ENCODE measurements around the gene RASGRF1.
"Not testable (repeated sequence)": the region's sequence is repeated elsewhere in the genome, so short reads cannot be mapped to it uniquely, and the experiment has no call there.

Gene RASGRF1

DNA sequence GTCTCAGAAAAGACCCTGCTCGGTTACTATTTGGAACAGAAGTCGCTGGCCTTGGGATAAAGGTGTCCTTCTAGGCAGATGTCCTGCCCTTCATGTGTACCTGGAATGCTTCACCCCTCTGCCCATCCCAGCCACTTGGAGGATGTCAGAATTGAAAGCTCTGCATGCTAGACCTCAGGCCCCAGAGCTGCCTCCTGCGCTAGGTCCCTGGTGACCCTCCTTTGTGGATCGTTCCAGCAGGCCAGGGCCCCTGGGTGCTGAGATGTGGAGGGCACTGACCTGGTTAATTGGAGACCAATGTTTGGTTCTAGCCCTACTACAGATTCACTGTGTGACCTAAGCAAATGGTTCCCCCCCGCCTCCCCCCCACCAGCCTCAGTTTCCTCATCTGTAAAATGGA lies 143.1 kb downstream of the RASGRF1 start:
- DNase-seq, result no peak

DNA sequence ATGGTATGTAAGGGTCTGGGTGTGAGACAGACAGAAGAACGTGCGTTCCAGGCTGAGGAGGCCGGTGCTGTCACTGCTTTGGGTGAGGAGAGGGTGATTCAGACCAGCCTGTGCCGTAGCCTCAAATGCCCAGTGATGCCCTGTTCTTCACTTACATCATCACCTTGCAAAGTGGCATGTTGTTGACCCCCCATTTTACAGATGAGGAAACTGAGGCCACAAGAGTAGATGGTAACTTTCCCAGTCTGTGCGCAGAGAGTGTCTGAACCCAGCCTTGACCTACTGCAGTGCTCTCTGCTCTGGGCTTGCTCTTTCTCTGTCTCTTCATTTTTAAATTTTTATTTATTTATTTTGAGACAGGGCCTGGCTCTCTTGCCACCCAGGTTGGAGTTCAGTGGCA lies 144.1 kb downstream of the RASGRF1 start:
- no peak for DNase-seq

DNA sequence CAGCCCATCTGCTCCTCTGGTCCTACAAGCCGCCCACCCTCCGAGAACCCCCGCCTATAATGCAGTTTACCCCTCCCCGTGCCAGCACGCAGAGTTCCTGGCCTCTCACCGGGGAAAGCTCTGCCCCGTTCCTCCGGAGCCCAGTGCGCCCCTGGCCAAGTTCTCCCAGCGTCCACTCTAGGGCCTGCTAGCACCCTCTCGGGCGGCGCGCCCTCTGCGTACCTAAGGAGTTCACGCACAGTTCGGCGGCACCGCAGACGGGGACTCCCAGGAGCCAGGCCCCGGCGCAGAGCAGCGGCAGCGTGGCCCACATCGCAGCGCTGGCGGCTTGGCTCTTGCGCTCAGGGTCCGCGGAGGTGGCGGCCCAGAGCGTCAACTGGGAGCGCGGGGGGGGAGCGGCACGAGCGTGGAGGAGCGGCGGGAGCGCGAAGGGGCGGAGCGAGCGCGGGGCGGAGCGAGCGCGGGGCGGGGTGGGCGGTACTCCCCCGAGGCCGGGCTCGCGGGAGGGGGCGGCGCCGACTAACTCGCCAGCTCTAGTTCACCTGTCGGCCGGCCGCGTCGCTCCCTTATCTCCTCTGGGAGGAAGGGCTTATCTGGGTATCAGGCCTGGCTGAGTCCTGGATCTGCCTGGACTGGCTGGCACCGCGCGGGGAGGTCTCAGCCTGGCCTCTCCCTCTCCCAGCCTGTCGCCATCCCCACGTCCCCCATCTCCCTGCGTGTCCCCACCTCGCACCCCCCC lies 145.7 kb downstream of the RASGRF1 start, which contains the start of gene CTSH:
Gene CTSH, minus strand, starts transcription at position 378 of the 739 bp plus-strand sequence. Its CDS starts 65 bp downstream, at position 313.
- peak; percentile 73 for DNase-seq

DNA sequence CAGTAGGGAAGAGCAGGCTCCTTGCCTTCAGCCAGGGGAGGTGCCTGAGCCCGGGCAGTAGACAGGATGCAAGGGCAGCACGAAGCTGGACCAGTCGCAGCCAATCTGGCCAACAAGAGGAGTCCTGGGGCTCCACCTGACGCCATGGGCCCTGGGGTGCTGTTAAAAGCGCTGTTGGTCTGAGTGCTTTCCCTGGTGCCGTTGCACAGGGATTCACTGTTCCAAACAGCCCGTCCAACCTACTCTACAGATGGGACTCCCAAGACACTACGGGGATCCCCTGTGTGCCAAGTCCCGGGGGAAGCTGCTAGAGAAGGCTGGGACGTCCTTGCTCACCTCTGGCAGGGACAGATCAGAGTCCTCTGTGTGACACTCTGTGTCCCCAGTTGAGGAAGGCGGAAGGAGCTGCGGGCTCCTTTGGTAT lies 146.4 kb downstream of the RASGRF1 start:
- DNase-seq, result no peak

DNA sequence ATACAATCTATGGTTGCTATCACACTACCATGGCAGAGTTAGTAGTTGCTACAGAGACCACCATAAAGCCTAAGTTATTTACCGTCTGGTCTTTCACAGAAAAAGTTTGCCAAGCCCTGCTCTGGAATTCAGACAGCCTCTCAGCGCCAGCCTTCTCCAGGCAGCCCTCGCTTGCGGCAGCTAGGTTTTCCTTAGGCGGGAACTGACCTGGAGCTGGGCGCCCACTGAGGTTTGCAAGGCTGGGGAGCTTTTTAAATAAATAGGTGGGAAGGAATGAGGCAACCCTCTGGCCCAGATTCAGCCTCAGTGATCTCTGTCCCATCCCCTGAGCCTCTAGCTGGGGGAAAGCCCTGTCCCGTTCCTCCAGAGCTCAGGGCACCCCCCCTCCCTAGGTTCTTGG lies 146.9 kb downstream of the RASGRF1 start:
- no peak for DNase-seq

DNA sequence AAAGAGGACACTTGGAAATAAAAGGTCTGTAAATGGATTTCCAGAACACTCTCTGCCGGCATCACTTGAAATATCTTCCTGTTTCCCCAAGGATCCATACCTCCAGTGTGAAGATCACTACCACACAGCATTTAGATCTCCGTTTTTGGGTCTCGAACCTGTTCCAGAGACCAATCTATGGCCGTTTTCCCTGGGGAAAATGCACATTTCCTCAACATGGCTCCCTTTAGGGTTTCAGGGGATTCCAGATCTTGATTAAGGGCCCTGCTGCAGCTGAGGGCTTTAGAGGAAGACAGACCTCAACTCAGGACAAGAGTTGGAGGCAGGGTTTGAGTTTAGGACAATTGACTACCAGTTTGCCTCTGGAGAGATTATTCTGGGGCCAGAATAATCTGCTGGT lies 147.8 kb downstream of the RASGRF1 start:
- no peak for DNase-seq

DNA sequence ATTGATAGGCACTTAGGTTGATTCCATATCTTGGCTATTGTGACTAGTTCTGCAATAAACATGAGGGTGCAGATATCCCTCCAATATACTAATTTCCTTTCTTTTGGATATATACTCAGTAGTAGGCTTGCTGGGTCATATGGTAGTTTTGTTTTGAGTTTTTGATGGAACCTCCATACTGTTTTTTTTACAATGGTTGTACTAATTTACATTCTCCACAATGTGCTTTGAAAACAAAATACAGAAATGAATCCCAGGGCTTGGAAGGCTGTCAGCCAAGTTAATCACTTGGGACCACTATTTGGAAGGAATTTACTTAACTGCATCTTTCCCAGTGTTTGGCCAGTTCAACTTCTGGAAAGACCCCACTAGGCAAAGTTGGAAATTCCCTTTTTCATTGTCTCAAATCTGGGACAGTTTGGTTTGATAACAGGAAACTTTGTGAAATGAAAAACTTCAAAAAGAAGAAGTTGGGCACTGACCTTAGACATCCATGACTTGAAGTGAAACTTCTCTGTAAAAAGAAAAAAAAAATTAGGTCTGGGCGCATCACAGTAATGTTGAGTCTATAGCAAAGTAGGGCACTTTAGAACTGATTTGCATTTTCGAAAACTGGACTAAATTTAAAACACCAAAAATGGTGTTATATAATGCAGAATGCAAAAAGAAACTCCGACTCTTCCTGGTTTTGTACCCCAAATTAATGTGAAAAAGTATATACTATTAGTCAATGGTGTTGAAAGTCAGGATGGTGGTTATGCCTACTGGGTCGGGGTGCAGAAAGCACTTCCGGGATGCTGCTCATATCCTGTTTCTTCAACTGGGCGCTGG lies 151.7 kb downstream of the RASGRF1 start:
- DNase-seq, result peak; percentile 19

DNA sequence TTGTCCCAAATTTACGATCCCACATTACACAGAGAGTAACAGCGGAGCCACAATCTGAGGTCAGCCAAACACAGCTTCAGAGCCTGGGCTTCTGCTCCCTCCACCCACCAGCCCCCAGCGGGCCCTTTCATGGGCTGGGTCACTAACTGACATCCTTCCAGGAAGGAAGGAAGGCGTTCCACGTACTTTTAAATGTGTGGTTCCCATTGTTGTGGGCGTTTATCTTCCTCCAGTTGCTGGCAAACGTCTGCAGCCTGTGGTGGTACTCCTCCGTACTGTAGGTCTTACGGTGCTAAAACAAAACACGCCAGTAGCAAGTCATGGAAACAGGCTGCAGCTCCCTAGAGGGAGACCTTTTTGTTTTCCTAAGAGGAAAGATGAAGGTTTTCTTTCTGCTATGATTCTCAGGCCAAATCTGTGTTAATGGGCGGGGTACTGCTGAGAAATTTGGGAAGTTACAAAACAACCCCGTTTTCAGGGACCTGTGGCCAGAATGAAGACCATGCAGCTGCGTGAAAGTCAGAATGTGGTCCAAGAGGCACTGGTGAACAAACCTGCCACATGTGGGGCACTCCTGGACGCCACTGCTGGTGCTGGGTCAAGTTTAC lies 153.3 kb downstream of the RASGRF1 start:
- no peak for DNase-seq

DNA sequence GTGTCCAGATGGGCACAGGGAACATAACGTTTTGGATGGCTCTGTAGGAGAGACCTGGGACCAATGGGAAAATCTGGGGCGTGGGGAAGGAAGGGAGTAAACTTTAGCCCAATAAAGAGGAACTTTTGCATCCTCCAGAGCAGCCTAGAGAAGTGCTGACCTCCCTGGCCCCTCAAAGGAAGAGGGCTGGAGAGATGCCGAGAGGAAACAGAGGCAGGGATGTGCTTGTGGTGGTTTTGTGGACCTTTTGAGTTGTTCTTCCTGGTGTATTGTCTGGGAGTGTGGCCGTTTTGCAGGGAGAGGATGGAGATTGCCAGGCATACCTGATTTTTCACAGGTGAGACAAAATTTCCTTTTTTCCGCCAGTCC lies 155.9 kb downstream of the RASGRF1 start:
- no peak for DNase-seq

DNA sequence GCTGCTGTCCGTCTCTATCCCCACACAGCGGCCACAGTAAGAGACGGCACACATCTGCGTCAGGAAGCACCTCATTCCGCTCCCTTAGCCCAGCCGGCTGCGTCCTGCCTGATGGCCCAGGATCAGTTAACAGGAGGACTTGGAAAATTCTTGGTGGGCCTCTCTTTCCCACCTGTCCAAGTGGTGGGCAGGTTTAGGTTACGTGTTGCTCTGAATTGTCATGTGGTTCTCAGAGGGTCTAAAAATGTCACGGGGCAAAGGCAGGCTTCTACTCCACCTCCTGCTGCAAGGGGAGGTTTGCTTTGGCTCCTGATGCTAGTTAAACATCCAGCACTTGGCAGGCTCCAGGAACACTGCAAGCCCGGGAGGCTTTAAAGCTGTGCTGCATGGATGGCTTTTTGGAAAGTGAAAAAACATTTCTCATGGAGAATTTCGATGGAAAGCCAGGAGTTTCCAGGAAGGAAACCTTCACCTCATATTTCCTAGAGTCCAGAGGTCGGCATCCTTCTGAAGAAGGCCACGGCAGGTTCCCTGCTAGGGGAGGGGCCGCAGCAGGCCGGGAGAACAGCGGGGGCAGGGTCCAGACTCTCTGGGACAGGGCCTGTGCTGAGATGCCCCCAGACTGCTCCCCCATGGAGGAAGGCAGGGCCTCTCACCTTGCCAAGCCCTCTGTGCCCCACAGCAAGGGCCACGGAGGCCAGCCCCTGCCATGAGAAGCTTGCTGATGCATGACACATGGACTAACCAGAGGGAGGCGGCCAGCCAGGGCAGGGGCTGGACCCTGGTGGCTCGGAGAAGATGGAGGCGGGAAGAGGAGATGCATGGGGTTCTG lies 156.5 kb downstream of the RASGRF1 start:
- no peak for DNase-seq

DNA sequence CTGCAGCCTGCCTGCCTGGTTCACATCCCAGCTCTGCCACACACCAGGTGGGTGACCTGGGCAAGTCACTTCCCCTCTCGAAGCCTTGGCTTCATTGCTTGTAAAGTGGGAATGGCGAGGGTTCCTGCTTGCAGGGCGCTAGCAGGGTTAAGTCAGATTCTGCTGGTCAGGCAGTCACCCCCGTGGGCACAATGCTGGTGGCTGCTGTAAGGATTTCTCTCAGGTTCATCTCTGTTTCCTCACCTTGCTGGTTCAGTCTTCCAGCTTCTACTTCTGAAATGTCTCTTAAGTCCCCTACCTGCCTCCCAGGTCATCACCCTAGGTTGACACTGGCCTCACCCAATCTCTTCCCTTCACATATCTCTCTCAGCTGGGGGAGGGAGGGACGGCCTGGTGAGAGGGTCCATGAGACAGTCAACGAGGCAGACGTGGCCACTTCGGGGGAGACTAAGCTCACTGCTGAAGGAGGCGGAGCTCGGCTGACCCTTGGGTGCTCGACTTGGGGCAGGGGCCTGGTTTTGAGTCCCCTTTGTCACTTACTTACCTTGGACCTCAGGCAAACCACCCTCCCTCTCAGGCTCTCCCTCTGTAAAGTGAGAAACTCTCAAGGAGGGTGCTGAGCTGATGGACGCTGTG lies 157.3 kb downstream of the RASGRF1 start:
- DNase-seq, result no peak

DNA sequence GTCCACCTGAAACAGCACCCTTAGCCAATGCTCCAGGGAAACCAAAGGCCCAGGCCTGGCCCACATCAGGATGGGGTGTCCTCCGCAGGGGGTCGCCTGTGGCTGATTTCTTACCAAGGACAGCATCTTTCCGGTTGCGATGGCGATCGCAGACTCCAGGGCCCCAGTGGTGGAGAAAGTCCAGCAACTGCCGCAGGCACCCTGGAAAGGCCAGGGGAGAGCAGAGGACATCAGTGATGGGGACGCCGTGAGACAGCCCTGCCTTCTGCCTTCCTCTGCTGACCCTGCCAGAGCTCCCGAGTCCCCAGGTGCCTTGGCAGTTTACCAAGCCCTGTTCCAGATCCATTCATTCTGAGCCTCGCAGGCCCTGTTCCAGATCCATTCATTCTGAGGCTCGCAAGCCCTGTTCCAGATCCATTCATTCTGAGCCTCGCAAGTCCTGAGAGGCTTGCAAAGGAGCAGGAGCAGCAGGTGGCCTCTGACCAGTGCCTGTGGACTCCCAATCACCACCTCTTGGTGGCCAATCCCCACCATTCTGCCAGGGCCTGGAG lies 158.2 kb downstream of the RASGRF1 start:
- no peak for DNase-seq

DNA sequence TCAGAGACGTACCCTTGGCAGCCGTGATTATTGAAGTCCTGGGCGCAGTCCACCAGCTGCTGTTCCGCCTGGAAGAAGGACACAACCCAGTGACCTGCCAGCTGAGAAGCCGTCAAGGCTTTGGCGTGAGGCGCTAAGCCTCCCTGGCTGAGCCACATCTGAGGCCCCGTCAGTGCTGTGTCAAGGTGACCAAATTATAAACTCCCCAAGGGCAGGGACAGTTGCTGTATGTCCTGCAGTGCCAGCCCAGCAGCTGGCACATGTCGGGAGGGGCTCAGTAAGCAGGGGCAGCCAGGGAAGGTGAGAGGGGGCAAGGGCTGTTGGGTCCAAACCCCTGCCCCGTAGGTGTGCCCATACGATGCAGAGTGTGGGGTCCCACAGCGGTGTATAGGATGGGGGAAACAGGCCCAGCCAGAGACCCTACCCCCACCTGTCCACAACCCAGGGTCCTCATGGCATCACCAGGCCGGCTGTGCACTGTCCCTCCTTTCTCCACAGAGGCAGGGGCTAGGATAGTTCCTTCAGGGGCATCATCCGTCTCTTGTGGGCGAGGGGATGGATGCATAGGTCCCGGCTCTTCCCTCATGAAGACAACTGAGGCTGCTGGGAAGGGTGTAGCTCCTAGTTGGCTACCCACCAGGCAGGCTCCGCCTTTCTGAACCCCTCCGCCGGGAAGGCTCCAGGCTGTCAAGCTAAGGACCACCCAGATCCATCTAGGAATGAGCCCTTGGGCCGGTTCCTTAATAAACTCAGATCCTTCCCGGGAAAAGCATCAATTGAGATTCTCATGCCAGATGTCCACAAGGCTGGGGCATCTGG lies 158.9 kb downstream of the RASGRF1 start:
- DNase-seq, result no peak

DNA sequence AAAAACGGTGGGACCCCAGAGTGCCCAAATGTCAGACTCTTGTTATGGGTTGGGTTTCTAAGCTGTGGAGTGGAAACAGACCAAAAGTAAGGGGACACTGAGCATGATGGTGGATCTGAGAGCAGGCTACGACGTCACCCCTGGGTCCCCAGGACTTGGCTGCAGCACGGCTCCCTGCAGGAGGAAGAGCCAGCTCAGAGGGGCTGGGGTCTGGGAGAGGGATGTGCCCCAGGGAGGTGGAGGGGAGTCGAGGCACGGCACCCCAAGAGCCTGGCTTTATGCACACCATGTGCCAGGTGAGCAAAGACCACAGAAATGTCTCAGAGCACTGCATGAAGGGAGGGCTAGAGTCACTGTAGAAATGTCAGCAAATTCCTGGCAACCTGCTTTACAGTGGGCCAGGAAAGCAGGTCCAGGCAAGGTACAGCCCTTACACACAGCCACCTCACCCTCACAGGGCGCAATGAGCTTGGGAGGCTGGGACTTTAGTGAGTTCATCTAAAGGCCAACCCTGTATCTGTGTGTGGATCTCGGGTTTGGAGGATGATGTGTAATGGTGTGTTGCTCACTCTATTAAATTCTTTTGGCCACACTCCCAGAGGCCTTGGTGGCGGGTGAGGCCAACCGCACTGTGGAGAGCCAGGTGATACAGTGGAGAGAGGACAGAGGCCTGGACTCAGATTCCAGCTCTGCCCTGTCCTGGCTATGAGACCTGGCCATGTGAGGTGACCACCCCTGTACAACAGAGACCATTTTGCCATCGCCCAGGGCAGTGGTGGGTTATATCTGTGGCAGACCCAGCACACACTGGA lies 159.8 kb downstream of the RASGRF1 start:
- no peak for DNase-seq

DNA sequence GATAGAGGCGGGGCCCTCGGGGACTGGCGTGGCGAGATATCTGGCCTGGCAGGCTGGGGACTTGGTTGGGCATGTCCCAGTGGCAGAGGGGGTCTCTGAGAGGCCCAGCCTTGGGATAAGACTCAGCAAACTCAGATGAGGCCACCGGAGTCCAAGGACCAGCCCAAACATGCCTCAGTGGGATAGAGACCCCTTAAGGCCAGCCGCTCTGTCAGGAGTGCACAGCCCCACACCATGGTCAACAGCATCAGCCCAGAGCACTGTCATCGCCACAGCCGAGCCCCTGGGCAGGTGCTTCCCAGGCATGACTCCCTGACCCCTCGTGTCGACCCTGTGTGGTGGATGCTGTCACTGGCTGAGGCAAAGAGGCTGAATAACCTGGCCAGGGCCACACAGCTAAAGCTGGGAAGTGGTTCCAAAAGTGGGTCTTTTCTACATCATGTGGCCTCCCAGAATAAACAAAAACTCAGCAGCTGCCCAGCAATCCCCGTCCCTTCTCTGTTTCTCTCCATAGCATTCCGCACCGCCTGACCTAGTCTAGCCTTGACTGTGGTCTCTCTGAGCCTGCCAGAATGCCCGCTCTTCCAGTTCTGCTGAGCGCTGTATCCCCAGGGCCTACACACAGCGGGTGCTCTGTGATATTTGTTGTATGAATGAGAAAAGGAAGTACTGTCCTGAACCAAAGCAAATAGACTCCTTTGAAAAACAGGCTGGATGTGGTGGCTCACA lies 160.9 kb downstream of the RASGRF1 start:
- no peak for DNase-seq

DNA sequence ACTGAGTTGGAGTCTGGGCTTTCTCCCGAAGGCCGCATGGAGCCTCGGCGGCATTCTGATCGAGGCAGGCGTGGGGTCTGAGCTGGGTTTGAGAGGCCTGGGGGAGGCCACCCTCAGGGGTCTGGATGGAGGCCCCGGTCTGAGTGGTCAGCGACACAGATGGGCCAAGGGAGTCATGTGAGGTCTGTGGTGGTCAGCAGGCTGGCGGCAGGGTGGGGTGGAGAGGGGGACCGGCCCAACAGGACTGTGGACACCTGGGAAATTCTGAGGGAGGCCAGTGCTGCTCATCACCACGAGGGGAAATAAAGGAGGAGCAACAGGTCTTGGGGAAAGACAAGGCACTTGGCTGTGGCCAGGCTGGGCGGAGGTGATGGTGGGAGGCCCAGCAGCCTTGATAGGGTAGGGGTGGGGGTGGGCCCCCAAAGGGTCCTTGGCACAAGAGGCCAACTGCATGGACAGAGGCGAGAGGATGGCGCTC lies 161.9 kb downstream of the RASGRF1 start:
- no peak for DNase-seq

DNA sequence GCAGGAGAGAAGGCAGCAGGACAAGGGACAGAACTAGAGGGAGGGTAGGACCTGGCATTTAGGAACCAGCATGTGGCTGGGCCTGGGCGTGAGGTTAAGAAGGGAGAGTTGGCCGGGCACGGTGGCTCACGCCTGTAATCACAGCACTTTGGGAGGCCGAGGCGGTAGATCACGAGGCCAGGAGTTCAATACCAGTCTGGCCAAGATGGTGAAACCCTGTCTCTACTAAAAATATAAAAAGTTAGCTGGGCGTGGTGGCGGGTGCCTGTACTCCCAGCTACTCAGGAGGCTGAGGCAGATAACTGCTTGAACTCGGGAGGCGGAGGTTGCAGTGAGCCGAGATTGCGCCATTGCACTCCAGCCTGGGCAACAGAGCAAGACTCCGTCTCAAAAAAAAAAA lies 162.4 kb downstream of the RASGRF1 start:
- DNase-seq, result not testable (repeated sequence)

DNA sequence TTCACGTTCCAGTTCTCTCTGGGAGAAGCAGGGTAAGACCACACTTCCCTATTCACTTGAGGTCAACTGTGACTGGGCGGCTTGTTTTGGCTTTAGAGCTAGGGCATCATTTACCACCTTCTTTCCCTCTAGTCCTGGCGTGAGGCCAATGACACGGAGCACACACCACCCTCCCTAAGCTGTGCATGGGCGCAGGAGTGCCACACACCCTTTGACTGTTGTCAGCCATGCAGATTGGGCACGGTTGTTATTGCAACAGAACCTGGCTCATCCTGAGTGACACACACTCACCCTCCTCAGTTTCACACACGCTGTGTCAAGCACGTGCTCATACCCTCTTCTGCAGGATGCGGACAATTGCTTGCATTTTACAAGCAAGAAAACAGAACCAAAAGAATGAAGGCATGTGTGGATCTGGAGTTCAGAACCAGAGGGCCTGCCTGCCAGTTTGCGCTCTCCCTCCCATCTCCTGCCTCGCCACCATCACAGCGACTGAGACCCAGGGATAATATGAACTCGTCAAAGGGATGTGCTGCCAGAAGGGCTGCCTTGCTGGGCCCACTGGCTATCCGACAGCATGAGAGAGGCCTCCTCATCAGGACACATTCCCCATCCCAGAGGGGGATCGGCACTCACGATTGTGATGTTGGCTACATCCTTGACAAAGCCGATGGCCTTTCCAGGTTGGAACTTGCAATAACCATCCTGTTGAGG lies 163.3 kb downstream of the RASGRF1 start:
- no peak for DNase-seq

Data from stimulated activated naive CD4-positive, alpha-beta T cell treated with Interleukin-2 at 50 U/mL for 16 hours (primary cell).